Tongue (tissue), 2 donors: Measurements from ENCODE around the gene TXNRD1. TPM values are rescaled to one million over a fixed set of nuclear protein-coding genes. Genes with fewer than 3 reads are reported as not detected.

ENCODE experiments used
- DNase-seq: peaks from one replicate; pipeline ENCODE4 v3.0.0-alpha.2; 2015
- total RNA-seq: library from RNA; depleted of rRNA; stranded (reverse); fragments of >200 nt; gene quantifications from one replicate; pipeline ENCODE4 v1.2.3, GENCODE V29; 2014

TXNRD1 gene
- total RNA-seq, 1 donor from 2014 or later, result 56.1 TPM

GRCh38 chr12:104351057-104351983, 135.7 kb downstream of the TXNRD1 start:
- DNase-seq, result no peak

DNA sequence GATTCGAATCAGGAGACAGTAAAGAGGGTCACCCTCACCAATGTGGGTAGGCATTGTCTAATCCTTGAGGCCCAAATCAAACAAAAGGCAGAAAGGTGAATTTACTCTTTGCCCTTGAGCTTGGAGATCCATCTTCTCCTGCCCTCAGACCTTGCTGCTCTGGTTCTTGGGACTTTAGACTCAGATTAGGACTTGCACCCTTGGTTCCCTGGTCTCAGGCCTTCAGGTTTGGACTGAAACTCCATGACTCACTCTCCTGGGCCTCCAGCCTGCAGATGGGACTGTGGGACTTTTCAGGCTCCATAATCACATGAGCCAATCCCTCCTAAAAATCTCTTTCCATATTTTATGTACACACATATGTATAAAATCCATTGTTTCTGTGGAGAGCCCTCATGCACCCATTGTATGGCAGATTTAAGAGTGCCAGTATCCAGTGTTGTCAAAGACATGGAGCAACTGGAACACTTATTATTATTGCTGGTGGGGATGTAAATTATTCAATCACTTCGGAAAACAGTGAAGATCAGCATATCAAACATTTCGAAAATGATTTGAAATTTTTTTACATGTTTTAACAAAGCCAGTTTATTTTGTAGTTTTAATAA, 136.6 kb downstream of the TXNRD1 start:
- DNase-seq, result no peak

DNA sequence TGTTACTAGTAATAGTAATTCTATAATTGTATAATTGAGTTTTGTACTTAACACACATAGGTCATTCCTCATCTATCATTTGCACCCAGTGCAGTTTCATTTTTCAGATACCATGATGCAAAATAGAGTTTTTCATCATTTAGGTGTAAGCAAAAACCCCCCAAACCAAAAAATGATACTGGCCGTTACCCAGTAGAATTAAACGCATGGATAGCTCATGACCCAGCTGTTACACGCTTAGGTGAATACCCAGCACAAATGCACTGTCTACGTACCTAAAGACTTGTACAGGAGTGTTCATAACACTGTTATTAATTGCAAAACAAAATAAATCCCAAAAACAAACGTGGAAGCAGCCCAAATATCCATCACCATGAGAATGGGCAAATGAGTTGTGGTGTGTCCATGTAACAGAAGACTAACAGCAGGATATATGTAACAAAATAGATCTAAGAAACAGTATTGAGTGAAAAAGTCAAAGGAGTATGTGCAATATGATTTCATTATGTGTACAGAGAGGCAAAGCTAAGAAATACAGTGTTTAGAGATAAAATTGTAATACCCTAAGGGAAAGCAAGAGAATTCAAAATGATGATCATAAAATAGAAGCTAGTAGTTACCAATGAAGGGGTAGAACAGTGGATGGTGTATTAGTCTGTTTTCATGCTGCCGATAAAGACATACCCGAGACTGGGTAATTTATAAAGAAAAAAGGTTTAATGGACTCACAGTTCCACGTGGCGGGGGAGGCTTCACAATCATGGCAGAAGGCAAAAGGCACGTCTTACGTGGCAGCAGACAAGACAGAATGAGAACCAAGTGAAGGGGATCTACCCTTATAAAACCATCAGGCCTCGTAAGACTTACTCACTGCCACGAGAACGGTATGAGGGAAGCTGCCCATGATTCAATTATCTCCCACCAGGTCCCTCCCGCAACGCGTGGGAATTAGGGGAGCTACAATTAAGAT, 137.7 kb downstream of the TXNRD1 start:
- DNase-seq, result no peak

- DNase-seq, result no peak
Observed at GRCh38 chr12:104354167-104354867, 138.7 kb downstream of the TXNRD1 start.

- no peak for DNase-seq
Observed at GRCh38 chr12:104354868-104355570, 139.4 kb downstream of the TXNRD1 start.

GRCh38 chr12:104355630-104356029, 140.1 kb downstream of the TXNRD1 start:
- no peak for DNase-seq

DNA sequence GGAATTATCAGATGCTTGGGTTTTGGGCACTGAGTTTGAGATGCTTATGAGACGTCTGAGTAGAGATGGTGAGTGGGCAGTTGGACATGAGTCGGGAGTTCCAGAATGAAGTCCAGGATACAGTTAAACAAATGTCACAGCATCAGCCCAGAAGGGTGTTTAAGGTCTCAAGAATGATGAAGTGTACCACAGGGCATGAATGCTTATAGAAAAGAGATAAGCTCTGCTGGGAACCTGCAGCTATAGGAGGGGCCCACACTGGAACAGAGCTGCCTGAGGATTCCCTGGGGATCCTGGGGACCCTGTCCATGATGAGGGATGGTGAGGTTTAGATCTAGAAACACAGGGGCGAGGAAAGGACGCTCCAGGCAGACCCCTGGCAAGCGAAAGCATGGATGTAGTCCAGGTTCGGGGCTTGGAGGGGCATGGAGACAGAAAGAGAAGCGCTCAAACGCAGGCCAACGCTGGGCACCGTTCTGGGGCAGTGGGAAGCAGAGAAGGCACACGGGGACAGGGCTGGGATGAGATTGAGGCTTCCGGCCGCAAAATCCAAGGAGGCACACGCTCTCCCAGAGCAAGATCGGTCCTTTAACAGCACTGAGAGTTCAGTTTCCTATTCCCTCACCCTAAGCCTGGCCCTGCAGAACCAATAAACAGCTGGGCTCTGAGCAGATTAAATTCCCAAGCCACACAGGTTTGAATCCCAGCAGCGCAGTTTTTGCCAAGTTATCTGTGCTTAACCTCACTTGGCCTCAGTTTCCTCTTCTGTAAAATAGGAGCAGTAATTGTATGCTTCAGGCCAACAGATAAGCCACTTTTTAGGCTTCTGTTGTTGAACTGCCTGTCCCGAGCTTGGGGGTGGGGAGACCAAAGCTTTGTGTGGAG, 140.9 kb downstream of the TXNRD1 start:
- DNase-seq, result no peak

- DNase-seq, result no peak
Observed at GRCh38 chr12:104357421-104357952, 141.9 kb downstream of the TXNRD1 start.

DNA sequence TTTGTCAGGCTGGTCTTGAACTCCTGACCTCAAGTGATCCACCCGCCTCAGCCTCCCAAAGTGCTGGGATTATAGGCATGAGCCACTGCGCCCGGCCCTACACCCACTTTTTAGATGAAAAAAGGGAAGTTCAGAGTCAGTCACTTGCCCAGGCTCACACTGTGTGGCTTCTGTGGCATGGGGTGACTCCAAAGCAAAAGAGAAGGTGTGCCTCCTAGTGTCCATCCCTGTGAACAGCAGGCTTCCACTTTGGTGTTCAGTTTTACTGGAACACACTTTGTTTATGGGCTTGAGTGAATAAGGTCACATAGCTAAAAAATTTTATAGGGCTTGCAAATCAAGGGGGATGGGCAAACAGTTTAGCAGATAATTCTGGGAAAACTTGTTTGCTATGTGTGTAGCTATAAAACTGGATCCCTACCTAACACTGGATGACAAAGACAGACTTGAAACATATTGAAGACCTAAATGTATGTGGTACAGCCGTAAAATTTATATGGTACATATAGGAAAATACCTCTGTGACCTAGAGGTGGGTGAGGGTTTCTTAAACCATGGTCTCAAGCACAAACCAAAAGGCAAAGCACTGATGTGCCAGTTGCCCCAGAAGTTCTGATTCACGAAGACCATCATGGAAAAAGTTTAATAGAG, 142.9 kb downstream of the TXNRD1 start:
- peak; percentile 56 for DNase-seq

GRCh38 chr12:104359216-104359615, 143.6 kb downstream of the TXNRD1 start:
- DNase-seq, result no peak

- no peak for DNase-seq
Observed at GRCh38 chr12:104360157-104360556, 144.6 kb downstream of the TXNRD1 start.

DNA sequence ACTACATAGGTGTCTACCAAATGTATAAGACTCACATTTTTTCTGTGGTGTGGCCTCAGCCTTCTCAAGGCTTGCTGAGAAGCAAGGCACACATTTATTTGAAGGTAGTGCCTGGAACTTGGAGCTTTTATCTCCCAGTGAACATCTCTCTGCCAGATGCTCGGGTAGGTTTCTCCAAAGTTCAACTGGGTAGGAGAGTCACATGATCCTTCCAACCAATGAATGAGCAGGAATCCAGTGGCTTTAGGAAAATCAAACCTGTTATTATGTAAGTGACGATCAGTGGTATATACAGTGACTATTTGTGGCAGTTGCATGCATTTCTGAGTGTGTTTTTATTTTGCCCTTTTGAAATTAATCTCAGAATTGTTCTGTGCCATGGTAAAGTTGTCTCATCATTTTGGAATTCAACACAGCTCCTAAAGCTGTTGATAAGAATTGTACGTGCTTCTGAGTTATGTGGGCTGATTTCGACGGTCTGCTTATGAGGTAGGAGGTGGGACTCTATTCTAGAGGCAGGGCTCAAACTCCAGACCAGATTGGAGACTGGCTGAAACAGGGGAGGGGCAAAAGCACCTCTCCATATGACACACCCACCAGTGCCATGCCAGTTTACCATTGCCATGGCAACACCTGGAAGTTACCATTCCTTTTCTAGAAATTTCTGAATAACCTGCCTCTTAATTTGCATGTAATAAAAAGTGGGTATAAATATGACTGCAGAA, 145.6 kb downstream of the TXNRD1 start:
- DNase-seq, result no peak

GRCh38 chr12:104365921-104366410, 150.4 kb downstream of the TXNRD1 start:
- DNase-seq, result no peak

DNA sequence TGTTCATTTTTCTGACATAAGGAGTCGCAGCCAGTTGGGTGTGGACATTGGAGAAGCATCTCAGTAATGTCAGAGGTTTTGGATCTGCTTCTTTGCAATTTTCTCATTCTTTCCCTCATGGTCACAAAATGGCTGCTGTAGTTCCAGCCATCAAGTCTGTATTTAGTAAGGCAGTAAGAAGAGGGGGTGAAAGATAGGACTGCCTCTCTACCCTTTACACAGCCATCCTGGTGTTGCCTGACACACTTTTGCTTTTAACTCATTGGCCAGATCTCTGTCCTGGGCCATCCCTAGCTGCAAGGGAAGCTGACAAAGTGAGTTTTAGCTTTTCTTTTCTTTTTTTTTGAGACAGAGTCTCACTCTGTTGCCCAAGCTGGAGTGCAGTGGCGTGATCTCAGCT, 154.1 kb downstream of the TXNRD1 start:
- no peak for DNase-seq

DNA sequence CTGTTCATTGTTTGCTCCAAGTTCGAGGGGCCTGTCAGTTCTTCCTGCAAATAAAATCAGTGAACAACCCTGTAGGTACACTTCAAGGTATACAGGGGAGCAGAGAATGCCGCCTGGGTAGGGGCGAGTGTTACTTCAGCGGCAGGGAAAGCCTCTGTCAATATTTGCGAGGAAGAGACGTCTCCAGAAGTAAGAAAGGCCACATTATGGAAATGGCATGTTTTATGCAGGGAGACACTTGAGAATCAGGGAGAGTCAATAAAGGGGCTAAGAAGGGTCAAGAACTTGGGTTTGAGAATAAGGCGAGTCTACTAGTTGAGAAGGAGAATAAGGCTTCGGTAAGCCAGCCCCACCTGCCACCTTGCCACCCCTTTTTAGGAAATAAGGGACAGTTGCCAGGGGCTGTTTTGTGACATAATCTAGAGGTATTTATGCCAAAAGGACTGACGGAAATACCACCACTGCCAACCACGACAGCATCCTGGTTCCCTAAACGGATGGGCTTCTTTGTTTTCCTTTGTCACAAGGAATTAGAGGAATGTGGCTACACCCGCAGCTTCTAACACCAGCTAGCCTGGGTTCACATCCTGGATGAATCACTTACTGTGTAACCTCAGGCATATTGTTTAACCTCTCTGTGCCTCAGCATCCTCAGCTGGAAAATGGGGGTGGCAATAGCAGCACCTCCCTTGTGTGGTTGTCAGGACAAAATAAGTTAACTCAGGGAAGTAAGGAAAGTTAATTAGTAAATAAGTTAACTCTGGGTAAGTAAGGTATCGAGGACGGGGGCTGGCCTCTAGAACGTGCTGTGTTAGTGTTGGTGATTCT, 155.7 kb downstream of the TXNRD1 start:
- DNase-seq, result no peak

DNA sequence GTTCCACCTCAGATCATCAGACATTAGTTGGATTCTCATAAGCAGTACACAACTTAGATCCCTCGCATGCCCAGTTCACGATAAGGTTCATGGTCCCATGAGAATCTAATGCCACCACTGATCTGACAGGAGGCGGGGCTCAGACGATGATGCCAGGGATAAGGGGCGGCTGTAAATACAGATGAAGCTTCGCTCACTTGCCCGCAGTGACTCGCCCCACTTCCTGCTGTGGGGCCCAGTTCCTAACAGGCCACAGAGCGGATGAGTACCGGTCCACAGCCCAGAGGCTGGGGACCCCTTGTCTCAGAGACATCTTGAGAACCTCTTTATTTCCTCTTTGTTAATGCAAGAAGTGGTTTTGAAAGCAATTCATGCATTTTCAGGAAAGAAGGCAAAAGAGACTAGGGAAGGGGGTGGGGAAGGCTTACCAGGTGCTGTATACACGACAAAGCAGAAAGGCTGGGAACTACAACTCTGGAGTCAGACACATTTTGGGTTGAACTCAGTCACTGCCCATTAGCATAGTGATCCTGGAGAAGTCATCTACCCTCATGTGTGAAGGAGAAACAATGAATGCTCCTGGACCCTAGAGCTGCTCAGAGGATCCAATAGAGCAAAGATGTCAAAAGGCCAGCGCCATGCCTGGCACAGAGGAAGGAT, 156.6 kb downstream of the TXNRD1 start:
- DNase-seq, result no peak
